MM.1S (cell line): Measurements from ENCODE around the gene CD300LF.

Source experiments
- EZH2 ChIP-seq: fragments of 300-600 bp; sonication (generic); optimal IDR thresholded peaks from 2 replicates; pipeline ENCODE3; 2017; ENCODE audit warnings: low read depth, mild to moderate bottlenecking, antibody characterized with exemption, low read length, mixed read lengths
- EZH2phosphoT487 ChIP-seq: fragments of 300-600 bp; sonication (generic); IDR thresholded peaks from 2 replicates; pipeline ENCODE4 v1.6.1; 2018; ENCODE audit warnings: antibody characterized with exemption, low read length
- TF ChIP-seq, protein P1 (sequence below): fragments of 300-600 bp; sonication (generic); IDR thresholded peaks from 2 replicates; pipeline ENCODE4 v1.5.1; 2016; ENCODE audit warnings: antibody characterized with exemption, low read length, mixed read lengths

DNA sequence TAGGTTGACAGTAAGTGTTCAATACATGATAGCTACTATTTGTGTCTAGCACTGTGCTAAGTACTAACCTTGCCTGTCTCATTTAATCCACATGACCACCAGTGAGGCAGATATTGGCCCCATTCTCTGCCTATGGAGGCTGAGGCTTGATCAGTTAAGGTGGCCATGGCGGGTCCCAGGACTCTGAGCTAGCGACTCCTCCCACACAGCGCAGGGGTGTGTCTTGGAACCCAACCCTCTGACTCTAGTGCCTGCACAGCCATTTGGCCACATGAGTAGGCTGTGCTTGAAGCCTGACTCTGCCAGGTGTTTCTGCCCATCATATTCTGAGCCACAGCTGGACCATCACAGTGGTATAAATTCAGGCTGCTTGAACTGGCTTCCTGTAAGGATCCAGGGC, 42.1 kb upstream of the CD300LF start:
- TF ChIP-seq, protein P1, sequence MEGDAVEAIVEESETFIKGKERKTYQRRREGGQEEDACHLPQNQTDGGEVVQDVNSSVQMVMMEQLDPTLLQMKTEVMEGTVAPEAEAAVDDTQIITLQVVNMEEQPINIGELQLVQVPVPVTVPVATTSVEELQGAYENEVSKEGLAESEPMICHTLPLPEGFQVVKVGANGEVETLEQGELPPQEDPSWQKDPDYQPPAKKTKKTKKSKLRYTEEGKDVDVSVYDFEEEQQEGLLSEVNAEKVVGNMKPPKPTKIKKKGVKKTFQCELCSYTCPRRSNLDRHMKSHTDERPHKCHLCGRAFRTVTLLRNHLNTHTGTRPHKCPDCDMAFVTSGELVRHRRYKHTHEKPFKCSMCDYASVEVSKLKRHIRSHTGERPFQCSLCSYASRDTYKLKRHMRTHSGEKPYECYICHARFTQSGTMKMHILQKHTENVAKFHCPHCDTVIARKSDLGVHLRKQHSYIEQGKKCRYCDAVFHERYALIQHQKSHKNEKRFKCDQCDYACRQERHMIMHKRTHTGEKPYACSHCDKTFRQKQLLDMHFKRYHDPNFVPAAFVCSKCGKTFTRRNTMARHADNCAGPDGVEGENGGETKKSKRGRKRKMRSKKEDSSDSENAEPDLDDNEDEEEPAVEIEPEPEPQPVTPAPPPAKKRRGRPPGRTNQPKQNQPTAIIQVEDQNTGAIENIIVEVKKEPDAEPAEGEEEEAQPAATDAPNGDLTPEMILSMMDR: no peak
- TF ChIP-seq EZH2: no peak
- TF ChIP-seq EZH2phosphoT487: no peak
